Activated CD8-positive, alpha-beta T cell treated with anti-CD3 and anti-CD28 coated beads, Interleukin-2, amount 10 ng/mL, durations not matched to agents 7 days and 5 days (primary cell): Measurements from ENCODE around the gene LBH. TPM values are rescaled to one million over a fixed set of nuclear protein-coding genes. Genes with fewer than 3 reads are reported as not detected.

Experiments
- ATAC-seq: fragments of 150-1000 bp; cut with Tn5 transposase; one replicate; pipeline ENCODE4 v1.10.0; 2021; ENCODE audit warnings: moderate library complexity
- CTCF ChIA-PET: fragments of 350-600 bp; sonication (Branson Sonifier 250); formaldehyde crosslinking; loops from one replicate; lab custom pipeline; 2021; ENCODE audit warnings: antibody characterized with exemption; lab: Charles Lee
- POLR2A ChIA-PET: fragments of 350-600 bp; sonication (Branson Sonifier 250); formaldehyde crosslinking; loops from one replicate; lab custom pipeline; 2021; ENCODE audit warnings: antibody characterized with exemption; lab: Charles Lee
- DNase-seq: peaks from one replicate; pipeline ENCODE4 v3.0.0-alpha.2; 2020
- H3K27ac Mint-ChIP-seq: one replicate; pipeline ENCODE4 v1.8.0; 2021; ENCODE audit warnings: mild to moderate bottlenecking, mixed read lengths
- H3K27me3 Mint-ChIP-seq: one replicate; pipeline ENCODE4 v1.8.0; 2021; ENCODE audit warnings: low read depth, mixed read lengths
- H3K36me3 Mint-ChIP-seq: one replicate; pipeline ENCODE4 v1.8.0; 2021; ENCODE audit warnings: low read depth, mixed read lengths
- H3K4me1 Mint-ChIP-seq: one replicate; pipeline ENCODE4 v1.8.0; 2021; ENCODE audit warnings: low read depth, mixed read lengths
- H3K4me3 Mint-ChIP-seq: one replicate; pipeline ENCODE4 v1.8.0; 2021; ENCODE audit warnings: mild to moderate bottlenecking, mixed read lengths
- H3K9me3 Mint-ChIP-seq: one replicate; pipeline ENCODE4 v1.8.0; 2022; ENCODE audit warnings: mixed read lengths; ENCODE audit not compliant: insufficient read depth
- total RNA-seq, 2 experiments: library from RNA; stranded (reverse); gene quantifications; one replicate each; pipeline ENCODE4 v1.2.3, GENCODE V29; 2021

LBH gene
- total RNA-seq, 2 experiments from 2014 or later: 97.0 to 100 TPM

GRCh38 chr2:30259827-30260679 lies 28.7 kb downstream of the LBH start:
- H3K27ac Mint-ChIP-seq: peak overlapping the region; percentile 33
- H3K27me3 Mint-ChIP-seq: no peaks in the 10 kb centered on the region
- CTCF ChIA-PET: interaction anchor here (1.3 to 19.1 kb wide), 3 partner anchors 8 to 74 kb away, joined by 3 to 268 read pairs (median 3); partner anchors contain the start of gene LBH
- ATAC-seq (no peak), DNase-seq (no peak)
- H3K4me3 Mint-ChIP-seq: no peak overlapping the region
- H3K4me1 Mint-ChIP-seq: peaks cover 88% of the 10 kb centered on the region
- POLR2A ChIA-PET: interaction anchor here (0.7 kb wide), 1 partner anchor 75 kb away, joined by 3 read pairs; no protein-coding TSS in a partner anchor
- peaks cover 86% of the 10 kb centered on the region for H3K36me3 Mint-ChIP-seq
- H3K9me3 Mint-ChIP-seq: peaks cover 4% of the 10 kb centered on the region

- Mint-ChIP-seq H3K4me3 (no peak overlapping the region), H3K36me3 (peaks cover 81% of the 10 kb centered on the region), H3K27ac (peak overlapping the region; percentile 73), H3K9me3 (peaks cover 4% of the 10 kb centered on the region), H3K4me1 (peaks cover 87% of the 10 kb centered on the region), H3K27me3 (no peaks in the 10 kb centered on the region)
- DNase-seq (no peak), ATAC-seq (no peak)
- ChIA-PET CTCF (interaction anchor here (1.0 to 19.1 kb wide), 5 partner anchors 8 to 96 kb away, joined by 3 to 268 read pairs (median 4); partner anchors contain the start of gene LBH), POLR2A (no interaction called here)
These were observed 29.6 kb downstream of the LBH start for GRCh38 chr2:30260941-30261340.

- ChIA-PET POLR2A (interaction anchor here (0.9 kb wide), 1 partner anchor 30 kb away, joined by 3 read pairs; no protein-coding TSS in a partner anchor), CTCF (interaction anchor here (1.0 to 19.1 kb wide), 7 partner anchors 9 to 185 kb away, joined by 3 to 268 read pairs (median 3); partner anchors contain the start of genes LBH and LCLAT1)
- H3K36me3 Mint-ChIP-seq: peaks cover 77% of the 10 kb centered on the region
- no peak overlapping the region for H3K4me3 Mint-ChIP-seq
- DNase-seq (no peak), ATAC-seq (peak; percentile 20)
- peaks cover 87% of the 10 kb centered on the region for H3K4me1 Mint-ChIP-seq
- H3K9me3 Mint-ChIP-seq: peaks cover 4% of the 10 kb centered on the region
- peak overlapping the region; percentile 36 for H3K27ac Mint-ChIP-seq
- no peaks in the 10 kb centered on the region for H3K27me3 Mint-ChIP-seq
These were observed 30.4 kb downstream of the LBH start for GRCh38 chr2:30261695-30262211.

GRCh38 chr2:30262716-30263309 lies 31.5 kb downstream of the LBH start:
- Mint-ChIP-seq H3K27ac (no peak overlapping the region), H3K4me3 (no peak overlapping the region)

GRCh38 chr2:30264274-30264673 lies 32.9 kb downstream of the LBH start:
- Mint-ChIP-seq H3K4me3 (no peak overlapping the region), H3K4me1 (peaks cover 84% of the 10 kb centered on the region), H3K27ac (peak overlapping the region; percentile 26), H3K36me3 (peaks cover 56% of the 10 kb centered on the region), H3K27me3 (no peaks in the 10 kb centered on the region), H3K9me3 (peaks cover 4% of the 10 kb centered on the region)
- no peak for ATAC-seq
- ChIA-PET CTCF (interaction anchor here (19.1 kb wide), 1 partner anchor 32 kb away, joined by 268 read pairs; the partner anchor contains the start of gene LBH), POLR2A (interaction anchor here (1.1 kb wide), 1 partner anchor 24 kb away, joined by 3 read pairs; no protein-coding TSS in a partner anchor)
- no peak for DNase-seq

More at GRCh38 chr2:30262716-30263309, 31.5 kb downstream of the LBH start:
- POLR2A ChIA-PET: interaction anchor here (0.6 kb wide), 1 partner anchor 115 kb away, joined by 4 read pairs; no protein-coding TSS in a partner anchor
- DNase-seq: no peak
- peaks cover 71% of the 10 kb centered on the region for H3K36me3 Mint-ChIP-seq
- ATAC-seq: no peak
- CTCF ChIA-PET: interaction anchor here (0.7 to 19.1 kb wide), 3 partner anchors 9 to 184 kb away, joined by 3 to 268 read pairs (median 4); partner anchors contain the start of genes LBH and LCLAT1
- peaks cover 87% of the 10 kb centered on the region for H3K4me1 Mint-ChIP-seq
- peaks cover 4% of the 10 kb centered on the region for H3K9me3 Mint-ChIP-seq
- no peaks in the 10 kb centered on the region for H3K27me3 Mint-ChIP-seq

GRCh38 chr2:30265052-30266015 lies 34.0 kb downstream of the LBH start:
- peak overlapping the region; percentile 98 for H3K27ac Mint-ChIP-seq
- H3K4me3 Mint-ChIP-seq: peak overlapping the region; percentile 81
- POLR2A ChIA-PET: interaction anchor here (0.6 to 3.7 kb wide), 9 partner anchors 8 to 72 kb away, joined by 3 to 27 read pairs (median 5); partner anchors contain the start of gene LBH
- H3K4me1 Mint-ChIP-seq: peaks cover 76% of the 10 kb centered on the region
- no peak for ATAC-seq
- H3K9me3 Mint-ChIP-seq: peaks cover 4% of the 10 kb centered on the region
- H3K36me3 Mint-ChIP-seq: peaks cover 46% of the 10 kb centered on the region
- no peak for DNase-seq
- H3K27me3 Mint-ChIP-seq: no peaks in the 10 kb centered on the region
- CTCF ChIA-PET: interaction anchor here (0.7 to 19.1 kb wide), 10 partner anchors 10 to 446 kb away, joined by 3 to 268 read pairs (median 6); partner anchors contain the start of gene LBH

- H3K27me3 Mint-ChIP-seq: no peaks in the 10 kb centered on the region
- CTCF ChIA-PET: interaction anchor here (0.7 to 19.1 kb wide), 11 partner anchors 10 to 445 kb away, joined by 3 to 268 read pairs (median 5); partner anchors contain the start of gene LBH
These were observed 34.8 kb downstream of the LBH start for GRCh38 chr2:30266051-30266621.

GRCh38 chr2:30266705-30267104 lies 35.4 kb downstream of the LBH start:
- H3K27me3 Mint-ChIP-seq: no peaks in the 10 kb centered on the region
- H3K4me3 Mint-ChIP-seq: peak overlapping the region; percentile 81
- DNase-seq: no peak
- peak overlapping the region; percentile 98 for H3K27ac Mint-ChIP-seq
- peak; percentile 18 for ATAC-seq
- POLR2A ChIA-PET: interaction anchor here (0.6 to 3.7 kb wide), 11 partner anchors 9 to 95 kb away, joined by 3 to 27 read pairs (median 5); partner anchors contain the start of gene LBH
- peaks cover 33% of the 10 kb centered on the region for H3K36me3 Mint-ChIP-seq
- CTCF ChIA-PET: interaction anchor here (0.8 to 19.1 kb wide), 13 partner anchors 10 to 150 kb away, joined by 3 to 268 read pairs (median 5); partner anchors contain the start of gene LBH
- peaks cover 72% of the 10 kb centered on the region for H3K4me1 Mint-ChIP-seq
- peaks cover 4% of the 10 kb centered on the region for H3K9me3 Mint-ChIP-seq

More at GRCh38 chr2:30266051-30266621, 34.8 kb downstream of the LBH start:
- ATAC-seq: peak; percentile 85
- H3K4me3 Mint-ChIP-seq: peak overlapping the region; percentile 81
- DNase-seq: peak; percentile 76
- H3K9me3 Mint-ChIP-seq: peaks cover 4% of the 10 kb centered on the region
- peaks cover 38% of the 10 kb centered on the region for H3K36me3 Mint-ChIP-seq
- peak overlapping the region; percentile 98 for H3K27ac Mint-ChIP-seq
- H3K4me1 Mint-ChIP-seq: peaks cover 72% of the 10 kb centered on the region
- POLR2A ChIA-PET: interaction anchor here (0.6 to 3.7 kb wide), 10 partner anchors 8 to 96 kb away, joined by 3 to 27 read pairs (median 4); partner anchors contain the start of gene LBH

- ATAC-seq: peak; percentile 35
- Mint-ChIP-seq H3K27me3 (no peaks in the 10 kb centered on the region), H3K36me3 (peaks cover 28% of the 10 kb centered on the region), H3K9me3 (peaks cover 3% of the 10 kb centered on the region), H3K4me1 (peaks cover 66% of the 10 kb centered on the region), H3K27ac (peak overlapping the region; percentile 98), H3K4me3 (peak overlapping the region; percentile 81)
- CTCF ChIA-PET: interaction anchor here (0.9 to 19.1 kb wide), 16 partner anchors 9 to 444 kb away, joined by 3 to 268 read pairs (median 5); partner anchors contain the start of gene LBH
- peak; percentile 62 for DNase-seq
- POLR2A ChIA-PET: interaction anchor here (0.6 to 3.7 kb wide), 8 partner anchors 10 to 69 kb away, joined by 3 to 27 read pairs (median 4); partner anchors contain the start of gene LBH
These were observed 36.0 kb downstream of the LBH start for GRCh38 chr2:30267161-30267975.
